SHP77 (cell line): ENCODE results near the gene MFN1.

ENCODE experiments used
- DNase-seq, 2 experiments: peaks; one replicate each; lab custom pipeline; 2025; lab: John Stamatoyannopoulos, UW

MFN1 gene

GRCh38 chr3:179348325-179349013 is 960 bp downstream of the MFN1 start:
- no peak for DNase-seq

- DNase-seq, result no peak
Observed at GRCh38 chr3:179355996-179356395, 8.5 kb downstream of the MFN1 start.

- no peak for DNase-seq
Observed at GRCh38 chr3:179363332-179363731, 15.8 kb downstream of the MFN1 start.

GRCh38 chr3:179369621-179370020 is 22.1 kb downstream of the MFN1 start:
- no peak for DNase-seq

- no peak for DNase-seq
Observed at GRCh38 chr3:179373938-179374337, 26.4 kb downstream of the MFN1 start.

- DNase-seq, result no peak
Observed at GRCh38 chr3:179375091-179375999, 27.8 kb downstream of the MFN1 start.

- no peak for DNase-seq
Observed at GRCh38 chr3:179376474-179376873, 29.0 kb downstream of the MFN1 start.

- no peak for DNase-seq
Observed at GRCh38 chr3:179391906-179392305, 44.4 kb downstream of the MFN1 start.

- no peak for DNase-seq
Observed at GRCh38 chr3:179398574-179399231, 51.2 kb downstream of the MFN1 start.

- no peak for DNase-seq
Observed at GRCh38 chr3:179401561-179401960, 54.1 kb downstream of the MFN1 start.

GRCh38 chr3:179402963-179403362 is 55.5 kb downstream of the MFN1 start:
- no peak for DNase-seq

GRCh38 chr3:179404307-179404706 is 56.8 kb downstream of the MFN1 start:
- DNase-seq, result no peak

GRCh38 chr3:179410331-179410730 is 62.8 kb downstream of the MFN1 start:
- no peak for DNase-seq

GRCh38 chr3:179410999-179411398 is 63.5 kb downstream of the MFN1 start:
- DNase-seq, result no peak

- no peak for DNase-seq
Observed at GRCh38 chr3:179414804-179415203, 67.3 kb downstream of the MFN1 start.

- no peak for DNase-seq
Observed at GRCh38 chr3:179415377-179415776, 67.9 kb downstream of the MFN1 start.

- no peak for DNase-seq
Observed at GRCh38 chr3:179416681-179417080, 69.2 kb downstream of the MFN1 start.

GRCh38 chr3:179418610-179419009 is 71.1 kb downstream of the MFN1 start:
- peak; percentile 6 to 25 for DNase-seq

- no peak for DNase-seq
Observed at GRCh38 chr3:179421500-179421899, 74.0 kb downstream of the MFN1 start.

- no peak for DNase-seq
Observed at GRCh38 chr3:179425075-179425474, 77.6 kb downstream of the MFN1 start.

GRCh38 chr3:179428876-179429548 is 81.5 kb downstream of the MFN1 start:
- DNase-seq, result no peak

- DNase-seq, result no peak
Observed at GRCh38 chr3:179430277-179430870, 82.9 kb downstream of the MFN1 start.
